GM18951 (cell line): Measurements from ENCODE around the gene TSPO.

Experiments
- POLR2A ChIP-seq: IDR thresholded peaks from 4 replicates; pipeline ENCODE4 v1.6.1; 2011; ENCODE audit warnings: mild to moderate bottlenecking; ENCODE audit not compliant: insufficient read length, insufficient read depth; ENCODE audit errors: extremely low read depth
- in situ Hi-C: fragments of 300-500 bp; cut with MboI; formaldehyde crosslinking; loops from one replicate; pipeline ENCODE4 v1.12.0; 2022; ENCODE audit warnings: low sequenced_read_pairs, mixed read lengths, inconsistent platforms; ENCODE audit not compliant: unreplicated experiment

Gene TSPO

DNA sequence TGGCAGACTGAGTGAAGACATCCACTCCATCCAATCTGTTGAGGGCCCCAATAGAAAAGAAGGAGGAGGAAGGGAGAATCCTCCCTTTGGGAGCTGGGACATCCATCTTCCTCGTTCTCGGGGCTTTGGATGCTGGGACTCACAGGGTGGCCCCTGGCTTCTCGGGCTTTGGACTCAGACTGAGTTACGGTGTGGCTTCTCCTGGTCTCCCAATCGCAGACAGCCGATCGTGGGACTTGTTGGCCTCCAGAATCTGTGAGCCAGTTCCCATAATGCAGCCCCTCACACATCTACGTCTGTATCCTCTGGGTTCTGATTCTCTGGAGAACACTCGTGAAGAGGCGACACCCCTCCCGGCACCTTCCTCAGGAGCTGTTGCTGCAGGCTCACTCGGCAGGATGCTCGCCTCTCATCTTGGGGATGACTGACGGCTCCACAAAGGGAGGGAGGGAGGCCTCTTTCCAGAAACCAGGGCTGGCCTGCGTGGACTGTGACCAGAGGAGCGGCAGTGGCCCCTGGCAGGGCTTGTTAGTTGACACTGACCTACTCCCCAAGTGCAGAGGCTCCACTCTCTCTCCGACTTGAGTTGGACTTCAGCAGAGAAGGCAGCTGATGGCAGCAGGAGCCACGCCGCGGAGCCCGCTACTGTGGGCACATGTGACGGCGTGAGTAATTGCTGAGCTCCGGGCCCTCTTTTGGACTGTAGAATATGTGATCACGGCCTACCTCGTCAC is 50.3 kb downstream of the TSPO start:
- in situ Hi-C loops, result no loop called here
- no peak for TF ChIP-seq POLR2A

DNA sequence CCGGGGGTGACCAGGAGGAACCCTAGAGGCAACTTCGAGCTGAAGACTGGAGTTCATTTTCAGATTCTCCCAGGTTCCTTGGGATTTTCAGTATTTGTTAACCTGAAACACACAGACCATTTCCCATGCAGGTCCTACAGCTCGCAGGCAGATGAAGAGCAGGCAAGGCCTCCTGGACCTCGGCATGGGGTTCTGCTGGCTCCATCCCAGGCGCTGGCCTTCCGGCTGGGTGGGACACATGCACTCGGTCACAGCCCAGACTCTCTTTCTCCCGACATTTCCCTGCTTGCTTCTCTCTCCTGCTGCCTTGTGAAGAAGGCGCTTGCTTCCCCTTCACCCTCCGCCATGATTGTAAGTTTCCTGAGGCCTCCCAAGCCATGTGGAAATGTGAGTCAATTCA is 51.0 kb downstream of the TSPO start:
- in situ Hi-C loops, result no loop called here

DNA sequence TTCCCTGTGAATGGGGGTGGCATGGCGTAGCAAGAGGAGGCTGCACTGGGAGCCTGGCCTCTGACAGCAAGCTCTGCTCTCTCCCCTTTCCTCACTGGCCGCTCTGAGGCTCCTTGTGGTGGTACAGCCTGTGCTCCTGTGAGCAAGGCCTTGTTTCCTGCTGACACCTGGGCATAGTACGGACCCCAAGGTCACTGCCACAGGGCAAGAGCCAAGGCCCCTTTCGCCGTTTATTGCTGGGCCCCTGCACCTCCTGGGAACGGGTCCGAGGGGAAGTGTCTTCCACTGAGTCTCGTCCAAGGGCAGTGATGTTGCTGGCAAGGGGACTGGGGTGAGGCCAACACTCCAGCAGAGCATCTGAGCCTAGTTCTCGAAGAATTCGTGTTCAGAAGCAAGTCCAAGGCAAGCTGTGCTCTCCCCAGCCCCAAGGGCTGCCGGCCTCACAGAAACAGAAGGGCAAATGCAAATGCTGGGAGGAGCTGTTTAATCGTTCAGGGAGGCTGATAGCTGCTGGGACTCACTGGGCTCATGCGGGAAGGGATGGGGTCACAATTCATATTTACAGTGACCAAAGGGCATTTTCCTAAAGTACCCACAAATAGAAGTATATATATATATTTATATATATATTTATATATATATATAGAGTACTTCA is 51.5 kb downstream of the TSPO start:
- TF ChIP-seq POLR2A, result no peak
- in situ Hi-C loops, result no loop called here

More for the DNA sequence above, 51.0 kb downstream of the TSPO start:
- no peak for TF ChIP-seq POLR2A

DNA sequence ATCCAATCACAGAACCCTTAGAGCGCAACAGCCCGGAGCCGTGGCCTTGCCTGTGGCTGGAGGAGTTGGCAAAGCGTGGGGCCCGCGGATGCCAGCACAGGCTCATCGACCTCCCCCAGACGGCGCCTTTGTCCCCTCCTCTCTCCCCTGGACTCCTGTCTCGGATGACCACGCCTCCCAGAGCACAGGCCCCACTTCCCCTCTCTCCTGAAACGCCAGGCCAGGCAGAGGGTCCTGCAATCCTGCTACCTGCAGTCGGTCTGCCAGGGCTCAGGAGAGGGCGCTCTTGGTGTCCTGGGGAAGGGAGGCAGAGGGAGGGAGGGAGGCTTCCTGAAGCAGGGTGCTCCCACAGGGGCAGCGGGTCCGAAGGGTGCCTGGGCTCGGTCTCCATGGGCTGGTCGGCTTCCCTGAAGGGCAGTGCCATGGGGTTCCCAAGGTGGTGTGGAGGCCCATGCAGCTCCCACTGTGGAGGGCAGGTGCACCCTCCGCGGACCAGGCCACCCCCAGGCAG is 52.2 kb downstream of the TSPO start:
- TF ChIP-seq POLR2A, result no peak
- in situ Hi-C loops, result no loop called here

DNA sequence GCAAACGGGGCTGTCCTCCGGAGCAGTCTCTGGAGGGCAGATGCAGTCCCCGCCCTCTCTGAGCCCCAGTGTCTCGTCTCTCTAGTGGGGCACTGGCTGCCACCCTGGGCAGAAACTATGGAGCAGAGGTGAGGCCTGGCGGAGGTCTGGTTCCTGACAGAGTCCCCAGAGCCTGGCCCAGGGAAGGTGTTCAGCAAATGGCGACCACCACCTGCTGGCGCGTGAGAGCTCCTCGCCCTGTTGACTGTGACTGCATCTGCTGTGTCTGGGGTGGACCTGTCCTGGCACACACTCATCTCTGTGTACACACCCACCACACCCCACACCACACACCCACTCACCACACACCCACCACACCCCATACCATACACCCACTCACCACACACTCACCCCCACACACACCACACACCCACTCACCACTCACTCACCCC is 53.9 kb downstream of the TSPO start:
- no peak for TF ChIP-seq POLR2A
- in situ Hi-C loops, result no loop called here

DNA sequence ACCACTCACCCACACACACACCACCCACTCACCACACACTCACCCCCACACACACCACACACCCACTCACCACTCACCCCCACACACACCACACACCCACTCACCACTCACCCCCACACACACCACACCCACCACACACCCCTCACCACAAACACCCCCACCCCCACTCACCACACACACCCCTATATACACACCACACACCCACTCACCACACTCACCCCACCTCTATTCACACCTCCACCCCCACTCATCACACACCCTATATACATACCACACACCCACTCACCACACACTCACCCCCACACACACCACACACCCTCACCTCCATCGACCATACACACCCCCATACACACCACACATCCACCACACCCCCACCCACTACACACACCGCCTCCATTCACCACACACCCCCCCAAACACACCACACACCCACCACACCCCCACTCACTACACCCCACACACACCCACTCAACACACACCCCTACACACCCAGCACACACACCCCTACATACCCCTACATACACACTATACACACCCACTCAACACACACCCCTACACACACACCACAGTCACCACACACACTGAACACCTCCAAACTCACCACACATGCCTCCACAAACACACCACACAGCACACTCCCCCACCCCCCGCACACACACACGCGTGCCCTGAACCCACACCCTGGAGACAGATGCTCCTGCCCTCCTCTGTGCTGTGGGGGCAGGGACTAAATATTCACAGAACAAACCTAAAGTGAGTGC is 54.6 kb downstream of the TSPO start:
- no peak for TF ChIP-seq POLR2A
- in situ Hi-C loops, result no loop called here

DNA sequence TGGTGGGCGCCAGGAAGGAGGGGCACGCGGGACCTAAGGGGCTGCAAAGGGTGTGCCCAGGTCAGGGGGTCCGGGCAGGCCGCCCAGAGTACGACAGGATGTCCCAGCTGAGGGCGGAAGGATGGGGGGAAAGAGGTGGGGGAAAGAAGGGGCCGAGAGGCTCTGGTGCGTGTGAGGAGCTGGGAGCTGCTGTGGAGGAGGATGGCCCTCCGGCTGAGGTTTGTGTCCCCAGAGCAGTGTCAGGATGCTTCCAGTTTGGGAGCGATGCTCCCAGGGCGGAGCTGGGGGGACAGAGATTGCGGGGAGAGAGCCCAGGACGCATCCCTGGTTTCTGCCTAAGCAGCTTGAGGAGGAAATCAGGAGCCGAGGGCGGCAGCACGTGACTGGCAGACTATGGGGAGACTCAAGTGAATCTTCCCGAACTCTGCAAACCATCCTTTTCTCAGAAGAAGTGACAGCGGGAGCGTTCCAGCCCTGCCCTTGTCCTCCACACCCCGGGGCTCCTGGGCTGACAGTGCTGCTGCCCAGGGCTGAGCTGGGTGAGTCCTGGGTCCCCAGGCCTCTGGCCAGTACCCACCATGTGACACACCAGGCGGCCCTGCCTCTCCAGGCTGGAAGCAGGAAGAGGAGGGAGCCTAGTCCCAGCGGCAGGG is 55.3 kb downstream of the TSPO start:
- no peak for TF ChIP-seq POLR2A
- in situ Hi-C loops, result no loop called here

DNA sequence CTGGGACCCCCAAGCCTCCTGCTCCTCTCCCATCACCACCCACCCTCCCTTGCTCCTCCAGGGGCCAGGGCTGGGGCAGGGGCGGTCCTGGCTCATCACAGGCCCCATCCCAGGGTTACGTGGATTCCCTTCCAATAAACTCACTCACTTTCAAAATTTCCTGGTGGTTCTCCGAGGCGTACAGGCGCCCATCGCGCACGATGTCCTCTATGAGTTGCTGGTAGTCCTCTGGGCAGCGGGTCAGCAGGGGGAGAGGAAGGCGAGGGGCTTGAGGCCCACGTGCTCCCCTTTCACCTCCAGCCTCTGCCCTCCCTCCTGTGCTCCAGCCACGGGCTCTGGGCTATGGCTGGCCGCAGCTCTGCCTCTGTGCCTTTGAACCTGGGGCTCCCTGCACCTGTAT is 56.0 kb downstream of the TSPO start:
- TF ChIP-seq POLR2A, result no peak
- in situ Hi-C loops, result no loop called here

DNA sequence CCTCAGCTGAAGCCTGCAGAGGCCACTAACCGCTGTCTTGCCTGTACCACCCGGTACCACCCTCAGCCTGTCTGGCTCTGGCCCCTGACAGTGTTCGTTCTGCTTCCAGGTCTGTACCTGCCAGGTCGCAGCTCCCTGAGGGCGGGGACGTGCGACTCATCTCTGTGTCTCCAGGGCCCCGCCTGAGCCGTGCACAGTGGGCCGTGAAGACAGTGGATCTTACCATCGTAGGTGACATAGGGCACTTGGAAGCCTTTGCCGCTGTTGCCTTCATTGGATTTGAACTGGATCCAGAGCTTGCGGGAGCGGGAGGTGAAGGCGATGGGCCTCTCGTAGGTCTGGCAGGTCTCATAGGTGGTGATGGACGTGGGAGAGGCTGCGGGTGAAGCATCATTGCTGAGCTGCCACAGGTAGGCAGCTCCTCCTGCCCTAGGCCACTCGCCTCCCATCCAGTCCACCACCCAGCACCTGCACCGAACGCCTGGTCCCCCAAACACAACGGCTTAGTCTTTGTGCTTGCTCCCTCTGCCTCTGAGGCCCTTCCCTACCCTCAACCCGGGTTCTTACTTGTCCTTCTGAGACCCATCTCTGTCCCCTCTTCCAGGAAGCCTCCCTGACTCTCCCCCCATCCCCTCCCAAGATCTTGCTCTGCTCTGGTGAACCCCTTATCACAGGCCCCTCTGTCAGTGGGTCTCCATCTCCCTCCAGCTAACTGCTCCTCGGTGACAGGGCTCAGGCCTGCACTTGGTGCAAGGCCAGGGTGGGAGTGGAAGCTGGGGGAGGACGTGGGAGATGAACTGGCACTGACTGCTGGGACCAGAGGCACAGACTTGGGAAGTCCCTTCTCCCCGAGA is 56.7 kb downstream of the TSPO start:
- TF ChIP-seq POLR2A, result no peak
- in situ Hi-C loops, result no loop called here

DNA sequence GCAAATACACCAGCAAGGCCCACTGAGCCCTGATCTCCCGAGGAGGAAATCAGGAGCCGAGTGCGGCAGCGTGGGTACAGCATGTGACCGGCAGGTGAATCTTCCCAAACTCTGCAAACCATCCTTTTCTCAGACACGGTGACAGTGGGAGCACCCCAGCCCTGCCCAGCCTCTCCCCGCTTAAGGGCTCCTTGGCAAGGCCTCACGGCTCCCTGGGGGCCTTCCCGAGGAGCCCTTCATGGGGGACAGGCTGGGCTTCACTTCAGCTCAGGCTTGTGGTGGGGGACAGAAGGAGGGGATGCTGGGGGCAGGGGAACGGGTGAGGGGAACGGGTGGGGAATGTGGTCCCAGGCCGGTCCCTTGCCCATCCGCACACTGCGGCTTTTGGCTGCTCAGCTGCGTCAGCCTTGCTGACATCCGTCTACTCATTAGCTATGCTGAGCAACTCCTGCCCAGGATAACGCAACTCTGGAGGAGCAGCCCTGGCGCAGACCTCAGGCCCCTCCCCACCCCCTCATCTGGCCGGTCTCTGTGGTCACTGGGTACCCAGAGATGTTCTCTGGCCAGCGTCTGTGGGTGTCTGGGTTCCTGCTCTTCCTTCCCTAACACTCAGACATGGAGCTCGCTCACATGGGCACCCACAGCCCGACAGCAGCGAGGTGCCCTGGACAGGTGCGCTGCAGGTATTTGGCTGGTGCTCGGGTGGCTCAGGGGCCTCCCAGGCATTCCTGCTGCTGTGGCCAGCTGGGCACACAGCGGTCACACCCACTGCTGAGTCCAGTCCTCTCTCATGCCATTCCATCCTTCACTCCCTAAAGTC is 57.6 kb downstream of the TSPO start:
- in situ Hi-C loops, result no loop called here

DNA sequence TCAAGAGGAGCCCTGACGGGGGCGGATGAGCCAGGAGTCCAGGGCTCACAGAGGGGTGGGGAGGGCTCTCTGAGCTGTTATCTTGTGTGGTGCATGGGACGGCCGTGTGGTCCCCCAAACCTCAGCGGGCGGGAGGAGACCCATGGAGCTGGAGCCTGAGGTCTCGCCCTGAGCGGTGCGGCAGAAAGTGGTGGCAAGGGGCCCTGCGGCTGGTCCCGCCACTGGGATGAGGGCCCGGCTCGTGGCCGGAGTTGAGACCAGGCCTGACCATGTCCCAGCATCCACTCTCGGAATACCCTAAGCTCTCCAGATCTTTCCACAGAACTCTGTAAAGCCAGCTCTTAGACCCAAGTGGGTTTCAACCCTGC is 58.1 kb downstream of the TSPO start:
- in situ Hi-C loops, result no loop called here
- no peak for TF ChIP-seq POLR2A

More for the DNA sequence above, 57.6 kb downstream of the TSPO start:
- no peak for TF ChIP-seq POLR2A
